Measurements from ENCODE around the gene ERCC8.

Gene ERCC8

DNA sequence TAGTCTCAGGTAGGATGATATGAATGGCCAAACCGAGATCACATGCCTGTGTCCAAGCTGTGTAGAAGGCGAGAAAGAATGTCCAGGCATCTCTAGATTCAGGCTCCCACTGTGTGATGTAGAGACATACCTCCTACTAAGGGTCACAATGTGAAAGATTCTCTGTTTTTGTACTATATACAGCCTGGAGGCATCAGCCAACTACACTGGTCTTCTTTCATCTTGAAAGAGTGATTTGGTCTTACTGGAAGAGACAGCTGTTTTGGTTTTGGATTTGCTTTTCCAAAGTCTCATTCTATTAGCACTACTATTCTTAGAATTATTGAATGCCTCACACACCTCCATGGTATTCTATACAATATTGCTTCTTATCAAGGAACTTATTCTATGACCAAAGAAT, 26.4 kb downstream of the ERCC8 start:
- Histone ChIP-seq H3K36me3 (ENCODE audit: control insufficient read depth in 1 of 2, insufficient read depth in 2 of 2, low read length in 2 of 2) (no peaks in the 10 kb centered on the region), H4K91ac (ENCODE audit: low read depth, low read length) (no peak overlapping the region), H3K4me1 (ENCODE audit: control insufficient read depth in 1 of 2, insufficient read depth in 2 of 2, low read length in 2 of 2) (no peaks in the 10 kb centered on the region), H3K23ac (ENCODE audit: low read length) (no peak overlapping the region), H3K79me2 (ENCODE audit: control insufficient read depth, insufficient read depth, low read length, poor library complexity) (no peaks in the 10 kb centered on the region), H2BK5ac (ENCODE audit: low read depth, low read length, poor library complexity) (no peak overlapping the region), H3K4me3 (ENCODE audit: low read depth, low read length) (no peak overlapping the region), H3K9me3 (ENCODE audit: insufficient read depth, low read depth, low read length) (no peaks in the 10 kb centered on the region), H2AK5ac (ENCODE audit: low read length) (no peak overlapping the region), H4K12ac (ENCODE audit: low read depth, low read length) (no peak overlapping the region), H3K18ac (ENCODE audit: low read length) (no peak overlapping the region), H2AFZ (ENCODE audit: insufficient read depth, low read length, poor library complexity) (no peak overlapping the region), H3K14ac (ENCODE audit: low read length) (no peak overlapping the region), H3K27ac (ENCODE audit: low read depth, low read length) (no peak overlapping the region), H4K8ac (ENCODE audit: low read depth, low read length) (no peak overlapping the region), H3K27me3 (ENCODE audit: insufficient read depth, low read length) (no peaks in the 10 kb centered on the region), H3K79me1 (ENCODE audit: low read length) (no peaks in the 10 kb centered on the region), H3K9ac (ENCODE audit: low read length) (no peak overlapping the region), H3K4me2 (ENCODE audit: low read length) (no peak overlapping the region), H3K4ac (ENCODE audit: low read depth, low read length) (no peak overlapping the region), H2BK120ac (ENCODE audit: insufficient read depth, low read length, poor library complexity) (no peak overlapping the region), H2BK12ac (ENCODE audit: low read length) (no peak overlapping the region)
- no peak for DNase-seq
- WGBS (ENCODE audit: extremely low coverage, insufficient coverage, insufficient read length): no CpG with 5 or more reads among the region's 2 CpGs

DNA sequence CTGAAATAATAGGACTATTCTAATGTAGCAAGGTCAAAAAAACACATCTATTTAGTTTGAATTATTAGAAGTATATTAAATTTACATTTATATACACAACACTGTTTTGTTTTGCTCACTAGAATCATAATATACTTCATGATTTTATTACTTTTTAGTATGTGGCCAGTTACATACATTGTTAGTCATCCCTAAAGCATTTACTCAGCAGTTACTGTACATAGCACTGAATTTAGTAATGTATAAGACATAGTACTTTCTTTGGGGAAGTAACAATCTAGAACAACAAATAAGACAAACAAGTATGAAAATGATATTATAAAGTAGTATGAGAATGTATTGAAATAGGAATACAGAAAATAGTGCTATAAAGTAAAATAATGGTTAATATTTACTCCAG, 28.2 kb downstream of the ERCC8 start:
- H2AFZ ChIP-seq (ENCODE audit: insufficient read depth, low read length, poor library complexity): no peak overlapping the region
- H3K9me3 ChIP-seq (ENCODE audit: insufficient read depth, low read depth, low read length): no peaks in the 10 kb centered on the region
- no peak overlapping the region for H3K14ac ChIP-seq (ENCODE audit: low read length)
- no peak for DNase-seq
- no peak overlapping the region for H3K27ac ChIP-seq (ENCODE audit: low read depth, low read length)
- no peaks in the 10 kb centered on the region for H3K4me1 ChIP-seq (ENCODE audit: control insufficient read depth in 1 of 2, insufficient read depth in 2 of 2, low read length in 2 of 2)
- H2BK120ac ChIP-seq (ENCODE audit: insufficient read depth, low read length, poor library complexity): no peak overlapping the region
- H3K4ac ChIP-seq (ENCODE audit: low read depth, low read length): no peak overlapping the region
- H3K23ac ChIP-seq (ENCODE audit: low read length): no peak overlapping the region
- H3K4me3 ChIP-seq (ENCODE audit: low read depth, low read length): no peak overlapping the region
- no peak overlapping the region for H4K8ac ChIP-seq (ENCODE audit: low read depth, low read length)
- no peak overlapping the region for H3K18ac ChIP-seq (ENCODE audit: low read length)
- no peaks in the 10 kb centered on the region for H3K36me3 ChIP-seq (ENCODE audit: control insufficient read depth in 1 of 2, insufficient read depth in 2 of 2, low read length in 2 of 2)
- H3K9ac ChIP-seq (ENCODE audit: low read length): no peak overlapping the region
- no peak overlapping the region for H4K91ac ChIP-seq (ENCODE audit: low read depth, low read length)
- no peaks in the 10 kb centered on the region for H3K27me3 ChIP-seq (ENCODE audit: insufficient read depth, low read length)
- H3K79me1 ChIP-seq (ENCODE audit: low read length): no peaks in the 10 kb centered on the region
- H4K12ac ChIP-seq (ENCODE audit: low read depth, low read length): no peak overlapping the region
- no peak overlapping the region for H2BK12ac ChIP-seq (ENCODE audit: low read length)
- no peaks in the 10 kb centered on the region for H3K79me2 ChIP-seq (ENCODE audit: control insufficient read depth, insufficient read depth, low read length, poor library complexity)
- no peak overlapping the region for H2BK5ac ChIP-seq (ENCODE audit: low read depth, low read length, poor library complexity)
- no peak overlapping the region for H2AK5ac ChIP-seq (ENCODE audit: low read length)
- H3K4me2 ChIP-seq (ENCODE audit: low read length): no peak overlapping the region

DNA sequence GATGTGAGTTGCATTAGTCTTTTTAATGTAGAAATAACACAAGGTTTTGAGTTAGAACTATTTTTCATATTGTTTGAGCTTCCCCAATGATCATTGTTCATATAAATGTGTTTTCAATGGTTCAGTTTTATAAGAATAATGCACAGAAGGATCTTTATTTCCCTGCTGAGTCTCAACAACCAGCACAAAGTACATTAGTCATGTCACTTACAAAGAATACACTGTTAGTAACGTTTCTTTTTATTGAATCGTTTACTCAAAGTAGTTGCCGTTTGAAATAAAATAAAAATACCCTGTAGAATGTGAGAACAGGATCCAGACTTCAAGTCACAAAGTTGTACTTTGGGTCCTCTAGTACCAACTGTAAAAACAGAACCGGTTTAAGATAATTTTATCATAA, 41.5 kb downstream of the ERCC8 start:
- H4K12ac ChIP-seq (ENCODE audit: low read depth, low read length): no peak overlapping the region
- DNase-seq: no peak

DNA sequence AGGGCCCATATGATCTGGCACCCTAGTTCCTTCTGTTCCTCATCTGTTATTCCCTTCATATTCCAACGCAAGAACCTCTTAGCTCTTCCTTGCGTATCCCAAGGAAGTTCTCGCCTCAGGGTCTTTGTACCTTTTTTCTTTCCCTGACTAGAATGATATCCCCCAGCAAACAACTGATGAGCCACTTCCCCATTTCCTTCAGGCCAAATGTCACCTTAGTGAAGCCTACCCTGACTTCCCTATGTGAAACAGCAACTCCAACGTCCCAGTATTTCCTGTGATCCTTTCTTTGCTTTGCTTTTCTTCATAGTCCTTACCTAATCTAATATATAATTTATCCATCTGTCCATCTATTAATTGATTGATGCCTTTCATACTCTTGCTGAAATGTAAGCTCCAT, 47.9 kb downstream of the ERCC8 start:
- Histone ChIP-seq H3K36me3 (ENCODE audit: control insufficient read depth in 1 of 2, insufficient read depth in 2 of 2, low read length in 2 of 2) (peaks cover 11 to 13% of the 10 kb centered on the region in 2 experiments), H3K4me1 (ENCODE audit: control insufficient read depth in 1 of 2, insufficient read depth in 2 of 2, low read length in 2 of 2) (no peaks in the 10 kb centered on the region), H4K91ac (ENCODE audit: low read depth, low read length) (no peak overlapping the region), H3K9ac (ENCODE audit: low read length) (no peak overlapping the region), H3K4me3 (ENCODE audit: low read depth, low read length) (no peak overlapping the region), H3K79me1 (ENCODE audit: low read length) (no peaks in the 10 kb centered on the region), H2AFZ (ENCODE audit: insufficient read depth, low read length, poor library complexity) (no peak overlapping the region), H3K27me3 (ENCODE audit: insufficient read depth, low read length) (no peaks in the 10 kb centered on the region), H4K12ac (ENCODE audit: low read depth, low read length) (no peak overlapping the region), H2BK120ac (ENCODE audit: insufficient read depth, low read length, poor library complexity) (no peak overlapping the region), H3K4me2 (ENCODE audit: low read length) (no peak overlapping the region), H4K8ac (ENCODE audit: low read depth, low read length) (no peak overlapping the region), H3K14ac (ENCODE audit: low read length) (no peak overlapping the region), H3K4ac (ENCODE audit: low read depth, low read length) (no peak overlapping the region), H2BK12ac (ENCODE audit: low read length) (no peak overlapping the region), H3K23ac (ENCODE audit: low read length) (no peak overlapping the region), H3K9me3 (ENCODE audit: insufficient read depth, low read depth, low read length) (no peaks in the 10 kb centered on the region), H3K79me2 (ENCODE audit: control insufficient read depth, insufficient read depth, low read length, poor library complexity) (no peaks in the 10 kb centered on the region), H2BK5ac (ENCODE audit: low read depth, low read length, poor library complexity) (no peak overlapping the region), H2AK5ac (ENCODE audit: low read length) (no peak overlapping the region), H3K27ac (ENCODE audit: low read depth, low read length) (no peak overlapping the region), H3K18ac (ENCODE audit: low read length) (no peak overlapping the region)
- DNase-seq: no peak
- no CpG with 5 or more reads among the region's 4 CpGs for WGBS (ENCODE audit: extremely low coverage, insufficient coverage, insufficient read length)

More for the DNA sequence above, 41.5 kb downstream of the ERCC8 start:
- Histone ChIP-seq H3K18ac (ENCODE audit: low read length) (no peak overlapping the region), H3K4me3 (ENCODE audit: low read depth, low read length) (no peak overlapping the region), H3K23ac (ENCODE audit: low read length) (no peak overlapping the region), H3K27me3 (ENCODE audit: insufficient read depth, low read length) (no peaks in the 10 kb centered on the region), H4K8ac (ENCODE audit: low read depth, low read length) (no peak overlapping the region), H3K9ac (ENCODE audit: low read length) (no peak overlapping the region), H4K91ac (ENCODE audit: low read depth, low read length) (no peak overlapping the region), H3K4ac (ENCODE audit: low read depth, low read length) (no peak overlapping the region), H3K27ac (ENCODE audit: low read depth, low read length) (no peak overlapping the region), H2BK120ac (ENCODE audit: insufficient read depth, low read length, poor library complexity) (no peak overlapping the region), H3K14ac (ENCODE audit: low read length) (no peak overlapping the region), H3K79me2 (ENCODE audit: control insufficient read depth, insufficient read depth, low read length, poor library complexity) (no peaks in the 10 kb centered on the region), H3K79me1 (ENCODE audit: low read length) (no peaks in the 10 kb centered on the region), H2AK5ac (ENCODE audit: low read length) (no peak overlapping the region), H3K4me2 (ENCODE audit: low read length) (no peak overlapping the region), H3K9me3 (ENCODE audit: insufficient read depth, low read depth, low read length) (no peaks in the 10 kb centered on the region), H2AFZ (ENCODE audit: insufficient read depth, low read length, poor library complexity) (no peak overlapping the region), H3K36me3 (ENCODE audit: control insufficient read depth in 1 of 2, insufficient read depth in 2 of 2, low read length in 2 of 2) (no peaks in the 10 kb centered on the region), H3K4me1 (ENCODE audit: control insufficient read depth in 1 of 2, insufficient read depth in 2 of 2, low read length in 2 of 2) (no peaks in the 10 kb centered on the region), H2BK5ac (ENCODE audit: low read depth, low read length, poor library complexity) (no peak overlapping the region), H2BK12ac (ENCODE audit: low read length) (no peak overlapping the region)
- no CpG with 5 or more reads among the region's 4 CpGs for WGBS (ENCODE audit: extremely low coverage, insufficient coverage, insufficient read length)

Data from trophoblast cell (in vitro differentiated cells and primary cell).